Pulmonary artery endothelial cell (primary cell): ENCODE data around the gene PRAC2. TPM values are rescaled to one million over a fixed set of nuclear protein-coding genes. Genes with fewer than 3 reads are reported as not detected.

ENCODE experiments used
- DNase-seq: peaks from one replicate; pipeline ENCODE4 v3.0.0-alpha.2; 2011; ENCODE audit warnings: low read depth, low spot score
- total RNA-seq: library from RNA; depleted of rRNA; stranded (reverse); fragments of >200 nt; gene quantifications from 2 replicates; pipeline ENCODE4 v1.2.3, GENCODE V29; 2014

PRAC2 gene
- total RNA-seq, 1 donor from 2014 or later, result not detected

GRCh38 chr17:48733632-48734328, 10.8 kb downstream of the PRAC2 start:
- no peak for DNase-seq

GRCh38 chr17:48734333-48735061, 11.5 kb downstream of the PRAC2 start:
- no peak for DNase-seq

- no peak for DNase-seq
Observed at GRCh38 chr17:48735062-48735351, 12.0 kb downstream of the PRAC2 start.

GRCh38 chr17:48737330-48738043, 14.5 kb downstream of the PRAC2 start:
- DNase-seq, result no peak

- DNase-seq, result no peak
Observed at GRCh38 chr17:48738424-48738802, 15.4 kb downstream of the PRAC2 start.

GRCh38 chr17:48738803-48739526, 16.0 kb downstream of the PRAC2 start:
- no peak for DNase-seq

GRCh38 chr17:48740537-48740936, 17.6 kb downstream of the PRAC2 start:
- DNase-seq, result no peak

- no peak for DNase-seq
Observed at GRCh38 chr17:48745381-48746275, 22.6 kb downstream of the PRAC2 start.

- DNase-seq, result no peak
Observed at GRCh38 chr17:48746916-48747444, 24.0 kb downstream of the PRAC2 start.

GRCh38 chr17:48747445-48748363, 24.7 kb downstream of the PRAC2 start:
- no peak for DNase-seq

GRCh38 chr17:48748718-48749566, 26.0 kb downstream of the PRAC2 start:
- no peak for DNase-seq

GRCh38 chr17:48749621-48750553, 26.9 kb downstream of the PRAC2 start:
- DNase-seq, result no peak

GRCh38 chr17:48751172-48751571, 28.2 kb downstream of the PRAC2 start:
- DNase-seq, result no peak

GRCh38 chr17:48751733-48752398, 28.9 kb downstream of the PRAC2 start:
- no peak for DNase-seq

GRCh38 chr17:48752399-48753288, 29.7 kb downstream of the PRAC2 start:
- no peak for DNase-seq
